Measurements from ENCODE around the gene RILPL2. TPM values are rescaled to one million over a fixed set of nuclear protein-coding genes. Genes with fewer than 3 reads are reported as not detected.

The RILPL2 gene
- total and polyA plus RNA-seq, 2 of the 13 experiments (the other 11 are each of a cell fraction or from before 2014, with no cell fraction given) = 2.7 to 8.1 TPM

- TF ChIP-seq CEBPZ (IDR thresholded peaks at IDR 0.05; ENCODE audit: low read length) = no peak
- peak; percentile 62; the same call in 1 of the 2 replicates for TF ChIP-seq NR2C2 (CRISPR knock-in tag; IDR thresholded peaks at IDR 0.05; ENCODE audit: borderline replicate concordance)
- no peak for TF ChIP-seq ZNF296 (CRISPR knock-in tag; conservative IDR thresholded peaks at IDR 0.05)
- no peak for TF ChIP-seq TAF15 (IDR thresholded peaks at IDR 0.05; ENCODE audit: low read depth, low read length, poor library complexity, severe bottlenecking)
- TF ChIP-seq KLF12 (CRISPR knock-in tag; IDR thresholded peaks at IDR 0.05; ENCODE audit: borderline replicate concordance) = peak; percentile 62; the same call in 1 of the 2 replicates
- no peak; the same call in 1 of the 2 replicates for TF ChIP-seq TP53 (CRISPR knock-in tag; conservative IDR thresholded peaks at IDR 0.05)
- TF ChIP-seq ZBED4 (CRISPR knock-in tag; IDR thresholded peaks at IDR 0.05; ENCODE audit: borderline replicate concordance) = 0 out of 2 replicates have a peak, but pooled peaks have one; percentile 20
- peak; percentile 89 for TF ChIP-seq ZNF264 (CRISPR knock-in tag; IDR thresholded peaks at IDR 0.05)
- TF ChIP-seq ZNF292 (CRISPR knock-in tag; IDR thresholded peaks at IDR 0.05; ENCODE audit: borderline replicate concordance, low read depth) = no peak
- TF ChIP-seq GABPA (IDR thresholded peaks at IDR 0.05; ENCODE audit: low read depth, low read length) = peak; percentile 27; the same call in 1 of the 2 replicates
- TF ChIP-seq GABPA (CRISPR knock-in tag; IDR thresholded peaks at IDR 0.05; ENCODE audit: low read depth) = peak; percentile 82
- TF ChIP-seq RELA (CRISPR knock-in tag; IDR thresholded peaks at IDR 0.05) = no peak
- TF ChIP-seq, protein P1, sequence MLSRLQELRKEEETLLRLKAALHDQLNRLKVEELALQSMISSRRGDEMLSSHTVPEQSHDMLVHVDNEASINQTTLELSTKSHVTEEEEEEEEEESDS (CRISPR knock-in tag; IDR thresholded peaks at IDR 0.05; ENCODE audit: borderline replicate concordance) = no peak
- peak; percentile 84; the same call in 1 of the 2 replicates for TF ChIP-seq ZMAT3 (CRISPR knock-in tag; conservative IDR thresholded peaks at IDR 0.05)
- TF ChIP-seq, protein P2, sequence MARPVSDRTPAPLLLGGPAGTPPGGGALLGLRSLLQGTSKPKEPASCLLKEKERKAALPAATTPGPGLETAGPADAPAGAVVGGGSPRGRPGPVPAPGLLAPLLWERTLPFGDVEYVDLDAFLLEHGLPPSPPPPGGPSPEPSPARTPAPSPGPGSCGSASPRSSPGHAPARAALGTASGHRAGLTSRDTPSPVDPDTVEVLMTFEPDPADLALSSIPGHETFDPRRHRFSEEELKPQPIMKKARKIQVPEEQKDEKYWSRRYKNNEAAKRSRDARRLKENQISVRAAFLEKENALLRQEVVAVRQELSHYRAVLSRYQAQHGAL (CRISPR knock-in tag; IDR thresholded peaks at IDR 0.05; ENCODE audit: not compliant biosample characterization) = no peak
- TF ChIP-seq ZNF180 (CRISPR knock-in tag; IDR thresholded peaks at IDR 0.05; ENCODE audit: borderline replicate concordance, low read depth) = no peak
- no peak for TF ChIP-seq TFE3 (CRISPR knock-in tag; IDR thresholded peaks at IDR 0.05)
- 0 out of 2 replicates have a peak, but pooled peaks have one; percentile 38 for TF ChIP-seq ZNF678 (CRISPR knock-in tag; IDR thresholded peaks at IDR 0.05)
- TF ChIP-seq ZBTB8A (CRISPR knock-in tag; IDR thresholded peaks at IDR 0.05; ENCODE audit: borderline replicate concordance, low read depth) = no peak; the same call in 1 of the 2 replicates
These were observed 21.7 kb upstream of the RILPL2 start, which contains the start of gene SNRNP35 (continued) for GRCh38 chr12:123457980-123458779.

All from HepG2 (cell line).